A549 (cell line): ENCODE results near the gene ELAVL4. TPM values are rescaled to one million over a fixed set of nuclear protein-coding genes. Genes with fewer than 3 reads are reported as not detected.

ENCODE experiments used
- ATAC-seq, 2 experiments: fragments of 200-7000 bp in 1 of 2; fragments of >200 bp in 1 of 2; cut with Nextera tagmentation in 1 of 2; cut with Tn5 transposase in 1 of 2; 3 replicates each; pipeline versions ENCODE4 v1.8.0 to v1.9.1; 2018 to 2020; ENCODE audit warnings: mild to moderate bottlenecking in 1 of 2, moderate library complexity in 1 of 2
- CTCF ChIA-PET: fragments of 300-600 bp; sonication (Branson Sonifier 250); formaldehyde crosslinking; extraction: SDS; loops from one replicate; lab custom pipeline; 2021; ENCODE audit warnings: antibody characterized with exemption, inconsistent platforms; lab: Yijun Ruan, JAX
- POLR2A ChIA-PET: fragments of 350-600 bp; formaldehyde crosslinking; extraction: SDS; loops from one replicate; lab custom pipeline; 2021; ENCODE audit warnings: antibody characterized with exemption, inconsistent platforms; lab: Yijun Ruan, JAX
- DNase-seq, 2 experiments: peaks; one replicate each; pipeline versions ENCODE4 v3.0.0 to v3.0.0-alpha.2; 2011 to 2016; ENCODE audit warnings: low read depth in 1 of 2, low spot score in 1 of 2
- FAIRE-seq: peaks from 2 replicates; lab custom pipeline; 2011; peaks lifted over from hg19 to GRCh38; lab: Jason Lieb, UNC
- H3K27ac ChIP-seq, 2 experiments: fragments of >200 bp; sonication (Bioruptor Twin); formaldehyde crosslinking; 3 replicates each; pipeline ENCODE4 v1.5.1; 2016 to 2017
- H3K4me1 ChIP-seq: fragments of >200 bp; sonication (Bioruptor Twin); formaldehyde crosslinking; 3 replicates; pipeline ENCODE4 v1.6.1; 2016
- H3K4me2 ChIP-seq: fragments of >200 bp; sonication (Bioruptor Twin); formaldehyde crosslinking; 3 replicates; pipeline ENCODE4 v1.6.1; 2016
- H3K4me3 ChIP-seq: fragments of >200 bp; sonication (Bioruptor Twin); formaldehyde crosslinking; 3 replicates; pipeline ENCODE4 v1.5.1; 2016
- H3K9me3 ChIP-seq: fragments of >200 bp; sonication (Bioruptor Twin); formaldehyde crosslinking; 3 replicates; pipeline ENCODE4 v1.6.1; 2016
- BHLHE40 ChIP-seq: IDR thresholded peaks from 2 replicates; pipeline ENCODE4 v1.6.1; 2012; ENCODE audit warnings: low read depth, low read length, inconsistent platforms
- CBX2 ChIP-seq: fragments of 200-600 bp; sonication (generic); IDR thresholded peaks from 2 replicates; pipeline ENCODE4 v1.6.1; 2016; ENCODE audit warnings: low read depth, mild to moderate bottlenecking, borderline replicate concordance
- CEBPB ChIP-seq, 2 experiments: fragments of >200 bp in 1 of 2; sonication (Bioruptor Twin) in 1 of 2; formaldehyde crosslinking in 1 of 2; IDR thresholded peaks; 2 replicates each; pipeline ENCODE4 v1.6.1; 2012 to 2016
- EP300 ChIP-seq, 2 experiments: fragments of >200 bp; sonication (Bioruptor Twin); formaldehyde crosslinking; IDR thresholded peaks; 2 replicates in 1 of 2; 3 replicates in 1 of 2; pipeline ENCODE4 v1.6.1; 2016 to 2017
- FOXS1 ChIP-seq: fragments of 250-450 bp; sonication (Bioruptor Pico); IDR thresholded peaks from 2 replicates; pipeline ENCODE4 v1.5.0; 2020; ENCODE audit warnings: mild to moderate bottlenecking, moderate library complexity
- GATA3 ChIP-seq: IDR thresholded peaks from 2 replicates; pipeline ENCODE4 v1.6.1; 2012; ENCODE audit warnings: borderline replicate concordance
- HMGXB4 ChIP-seq: fragments of 250-450 bp; sonication (Bioruptor Pico); IDR thresholded peaks from 2 replicates; pipeline ENCODE4 v1.5.0; 2021; ENCODE audit warnings: mild to moderate bottlenecking, moderate library complexity, borderline replicate concordance
- HOXA7 ChIP-seq: fragments of 250-450 bp; sonication (Bioruptor Pico); IDR thresholded peaks from 2 replicates; pipeline ENCODE4 v1.5.0; 2020; ENCODE audit warnings: mild to moderate bottlenecking, moderate library complexity
- HOXB13 ChIP-seq: fragments of 250-450 bp; sonication (Bioruptor Pico); IDR thresholded peaks from 2 replicates; pipeline ENCODE4 v1.5.0; 2020; ENCODE audit warnings: low read depth, mild to moderate bottlenecking, moderate library complexity
- HOXB5 ChIP-seq: fragments of 250-450 bp; sonication (Bioruptor Pico); IDR thresholded peaks from 2 replicates; pipeline ENCODE4 v1.5.0; 2020; ENCODE audit warnings: mild to moderate bottlenecking, moderate library complexity
- JUN ChIP-seq, 2 experiments: fragments of >200 bp; sonication (Bioruptor Twin); formaldehyde crosslinking; IDR thresholded peaks; 2 replicates in 1 of 2; 3 replicates in 1 of 2; pipeline ENCODE4 v1.6.1; 2016 to 2017
- KDM5A ChIP-seq: fragments of 200-600 bp; sonication (generic); IDR thresholded peaks from 2 replicates; pipeline ENCODE4 v1.6.1; 2016; ENCODE audit warnings: antibody characterized with exemption, mild to moderate bottlenecking
- MAFK ChIP-seq: fragments of 450-650 bp; IDR thresholded peaks from 2 replicates; pipeline ENCODE4 v1.6.1; 2014; ENCODE audit not compliant: partially characterized antibody
- NR3C1 ChIP-seq: fragments of >200 bp; sonication (Bioruptor Twin); formaldehyde crosslinking; IDR thresholded peaks from 3 replicates; pipeline ENCODE4 v1.6.1; 2017
- PBX3 ChIP-seq: IDR thresholded peaks from 2 replicates; pipeline ENCODE4 v1.6.1; 2012
- POLR2AphosphoS2 ChIP-seq: conservative IDR thresholded peaks from 2 replicates; pipeline ENCODE4 v1.6.1; 2012; ENCODE audit warnings: low read length, improper control_type of control experiment, inconsistent platforms
- RARB ChIP-seq: fragments of 250-450 bp; sonication (Bioruptor Pico); IDR thresholded peaks from 2 replicates; pipeline ENCODE4 v1.8.0; 2021; ENCODE audit warnings: mild to moderate bottlenecking, moderate library complexity
- RFX5 ChIP-seq: fragments of 450-650 bp; IDR thresholded peaks from 2 replicates; pipeline ENCODE4 v1.7.1; 2014; ENCODE audit warnings: antibody characterized with exemption, mild to moderate bottlenecking, moderate library complexity
- RNF2 ChIP-seq: fragments of 200-600 bp; sonication (generic); IDR thresholded peaks from 2 replicates; pipeline ENCODE4 v1.6.1; 2016; ENCODE audit warnings: low read depth, mild to moderate bottlenecking, antibody characterized with exemption, moderate library complexity, borderline replicate concordance
- SMC3 ChIP-seq: fragments of >200 bp; sonication (Bioruptor Twin); formaldehyde crosslinking; IDR thresholded peaks from 3 replicates; pipeline ENCODE4 v1.6.1; 2018; ENCODE audit warnings: inconsistent platforms
- SREBF2 ChIP-seq: fragments of 450-650 bp; IDR thresholded peaks from 2 replicates; pipeline ENCODE4 v1.6.1; 2014; ENCODE audit warnings: mild to moderate bottlenecking, moderate library complexity
- TFCP2L1 ChIP-seq: fragments of 250-450 bp; sonication (Bioruptor Pico); IDR thresholded peaks from 2 replicates; pipeline ENCODE4 v1.5.0; 2021; ENCODE audit warnings: mild to moderate bottlenecking
- ZNF302 ChIP-seq: fragments of 250-450 bp; sonication (Bioruptor Pico); IDR thresholded peaks from 2 replicates; pipeline ENCODE4 v1.9.0; 2021; ENCODE audit warnings: inconsistent platforms, mild to moderate bottlenecking, moderate library complexity
- WGBS: methylation state at CpG from one replicate; pipeline ENCODE4 v1.1.6; 2017; ENCODE audit errors: missing lambda C conversion rate; 5-methylcytosine and 5-hydroxymethylcytosine counted together
- polyA plus RNA-seq, 4 experiments: library from polyadenylated mRNA; depleted of rRNA in 3 of 4; stranded (reverse); fragments of >200 nt; fragmentation: RNase III in 1 of 4; extraction: RNeasy Plus Mini Kit Qiagen cat#74134 plus additional on column Dnase treatment in 1 of 4; gene quantifications; 2 replicates in 3 of 4; 3 replicates in 1 of 4; pipeline ENCODE4 v1.2.3, GENCODE V29; 2011 to 2017
- TF ChIP-seq, protein P1 (sequence below): fragments of 150-350 bp; IDR thresholded peaks from 2 replicates; pipeline ENCODE4 v1.6.1; 2014; ENCODE audit warnings: low read depth, mild to moderate bottlenecking, low read length
- TF ChIP-seq, protein P2 (sequence below): IDR thresholded peaks from 2 replicates; pipeline ENCODE4 v1.6.1; 2012; ENCODE audit warnings: low read depth, borderline replicate concordance

The ELAVL4 gene
- polyA plus RNA-seq, 2 of the 4 experiments (the other 2 are of a cell fraction), result not detected

GRCh38 chr1:50098591-50099021 is 10.1 kb upstream of the ELAVL4 start:
- CTCF ChIA-PET, result no interaction called here

GRCh38 chr1:50099654-50100053 is 9.1 kb upstream of the ELAVL4 start:
- Histone ChIP-seq H3K4me3 (no peak overlapping the region), H3K27ac (no peak overlapping the region), H3K9me3 (no peaks in the 10 kb centered on the region), H3K4me1 (no peaks in the 10 kb centered on the region), H3K4me2 (no peak overlapping the region)
- ATAC-seq (no peak), DNase-seq (no peak), FAIRE-seq (no peak)
- WGBS, result 4% methylated on average over 1 of the region's 1 CpG
- ChIA-PET POLR2A (no interaction called here), CTCF (no interaction called here)
- TF ChIP-seq HOXB5 (CRISPR knock-in tag), result no peak
- TF ChIP-seq, protein P1, sequence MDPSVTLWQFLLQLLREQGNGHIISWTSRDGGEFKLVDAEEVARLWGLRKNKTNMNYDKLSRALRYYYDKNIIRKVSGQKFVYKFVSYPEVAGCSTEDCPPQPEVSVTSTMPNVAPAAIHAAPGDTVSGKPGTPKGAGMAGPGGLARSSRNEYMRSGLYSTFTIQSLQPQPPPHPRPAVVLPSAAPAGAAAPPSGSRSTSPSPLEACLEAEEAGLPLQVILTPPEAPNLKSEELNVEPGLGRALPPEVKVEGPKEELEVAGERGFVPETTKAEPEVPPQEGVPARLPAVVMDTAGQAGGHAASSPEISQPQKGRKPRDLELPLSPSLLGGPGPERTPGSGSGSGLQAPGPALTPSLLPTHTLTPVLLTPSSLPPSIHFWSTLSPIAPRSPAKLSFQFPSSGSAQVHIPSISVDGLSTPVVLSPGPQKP, result no peak
- TF ChIP-seq RFX5, result no peak
- TF ChIP-seq RNF2, result no peak
- TF ChIP-seq ZNF302 (CRISPR knock-in tag), result no peak
- TF ChIP-seq CBX2, result no peak
- no peak for TF ChIP-seq RARB (CRISPR knock-in tag)
- TF ChIP-seq JUN (IDR thresholded peaks at IDR 0.05), result no peak
- TF ChIP-seq SREBF2, result no peak
- no peak for TF ChIP-seq BHLHE40
- no peak for TF ChIP-seq HOXA7
- TF ChIP-seq TFCP2L1, result no peak

More at GRCh38 chr1:50098591-50099021, 10.1 kb upstream of the ELAVL4 start:
- DNase-seq (no peak), FAIRE-seq (no peak), ATAC-seq (no peak)
- no peaks in the 10 kb centered on the region for H3K4me1 ChIP-seq
- no peak overlapping the region for H3K27ac ChIP-seq
- TF ChIP-seq MAFK, result no peak
- TF ChIP-seq HMGXB4 (CRISPR knock-in tag), result no peak
- TF ChIP-seq KDM5A, result no peak
- TF ChIP-seq PBX3, result no peak
- no peak for TF ChIP-seq CEBPB (IDR thresholded peaks at IDR 0.05)
- TF ChIP-seq JUN (IDR thresholded peaks at IDR 0.05), result no peak
- TF ChIP-seq SREBF2, result no peak
- no peak for TF ChIP-seq RARB (CRISPR knock-in tag)
- TF ChIP-seq NR3C1, result no peak
- no peak for TF ChIP-seq EP300 (IDR thresholded peaks at IDR 0.05)
- TF ChIP-seq SMC3, result no peak
- TF ChIP-seq, protein P2, sequence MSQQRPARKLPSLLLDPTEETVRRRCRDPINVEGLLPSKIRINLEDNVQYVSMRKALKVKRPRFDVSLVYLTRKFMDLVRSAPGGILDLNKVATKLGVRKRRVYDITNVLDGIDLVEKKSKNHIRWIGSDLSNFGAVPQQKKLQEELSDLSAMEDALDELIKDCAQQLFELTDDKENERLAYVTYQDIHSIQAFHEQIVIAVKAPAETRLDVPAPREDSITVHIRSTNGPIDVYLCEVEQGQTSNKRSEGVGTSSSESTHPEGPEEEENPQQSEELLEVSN, result no peak
- no peak for TF ChIP-seq CBX2
- no peak for TF ChIP-seq GATA3
- no peak for TF ChIP-seq HOXB13 (CRISPR knock-in tag)
- TF ChIP-seq FOXS1 (CRISPR knock-in tag), result no peak
- no peak for TF ChIP-seq POLR2AphosphoS2
- no peak overlapping the region for H3K4me2 ChIP-seq
- H3K4me3 ChIP-seq, result no peak overlapping the region
- H3K9me3 ChIP-seq, result no peaks in the 10 kb centered on the region
- POLR2A ChIA-PET, result no interaction called here
- WGBS, result 4% methylated on average over 2 of the region's 2 CpGs
